Measurements from ENCODE around the gene LYG1.

Gene LYG1

GRCh38 chr2:99335911-99336803 lies 35.2 kb upstream of the LYG1 start, which contains the start of gene TXNDC9 (continued):
- TF ChIP-seq, protein P1, sequence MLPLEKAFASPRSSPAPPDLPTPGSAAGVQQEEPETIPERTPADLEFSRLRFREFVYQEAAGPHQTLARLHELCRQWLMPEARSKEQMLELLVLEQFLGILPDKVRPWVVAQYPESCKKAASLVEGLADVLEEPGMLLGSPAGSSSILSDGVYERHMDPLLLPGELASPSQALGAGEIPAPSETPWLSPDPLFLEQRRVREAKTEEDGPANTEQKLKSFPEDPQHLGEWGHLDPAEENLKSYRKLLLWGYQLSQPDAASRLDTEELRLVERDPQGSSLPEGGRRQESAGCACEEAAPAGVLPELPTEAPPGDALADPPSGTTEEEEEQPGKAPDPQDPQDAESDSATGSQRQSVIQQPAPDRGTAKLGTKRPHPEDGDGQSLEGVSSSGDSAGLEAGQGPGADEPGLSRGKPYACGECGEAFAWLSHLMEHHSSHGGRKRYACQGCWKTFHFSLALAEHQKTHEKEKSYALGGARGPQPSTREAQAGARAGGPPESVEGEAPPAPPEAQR (tag by site-specific recombination; IDR thresholded peaks at IDR 0.05) = no peak
- TF ChIP-seq, protein P2, sequence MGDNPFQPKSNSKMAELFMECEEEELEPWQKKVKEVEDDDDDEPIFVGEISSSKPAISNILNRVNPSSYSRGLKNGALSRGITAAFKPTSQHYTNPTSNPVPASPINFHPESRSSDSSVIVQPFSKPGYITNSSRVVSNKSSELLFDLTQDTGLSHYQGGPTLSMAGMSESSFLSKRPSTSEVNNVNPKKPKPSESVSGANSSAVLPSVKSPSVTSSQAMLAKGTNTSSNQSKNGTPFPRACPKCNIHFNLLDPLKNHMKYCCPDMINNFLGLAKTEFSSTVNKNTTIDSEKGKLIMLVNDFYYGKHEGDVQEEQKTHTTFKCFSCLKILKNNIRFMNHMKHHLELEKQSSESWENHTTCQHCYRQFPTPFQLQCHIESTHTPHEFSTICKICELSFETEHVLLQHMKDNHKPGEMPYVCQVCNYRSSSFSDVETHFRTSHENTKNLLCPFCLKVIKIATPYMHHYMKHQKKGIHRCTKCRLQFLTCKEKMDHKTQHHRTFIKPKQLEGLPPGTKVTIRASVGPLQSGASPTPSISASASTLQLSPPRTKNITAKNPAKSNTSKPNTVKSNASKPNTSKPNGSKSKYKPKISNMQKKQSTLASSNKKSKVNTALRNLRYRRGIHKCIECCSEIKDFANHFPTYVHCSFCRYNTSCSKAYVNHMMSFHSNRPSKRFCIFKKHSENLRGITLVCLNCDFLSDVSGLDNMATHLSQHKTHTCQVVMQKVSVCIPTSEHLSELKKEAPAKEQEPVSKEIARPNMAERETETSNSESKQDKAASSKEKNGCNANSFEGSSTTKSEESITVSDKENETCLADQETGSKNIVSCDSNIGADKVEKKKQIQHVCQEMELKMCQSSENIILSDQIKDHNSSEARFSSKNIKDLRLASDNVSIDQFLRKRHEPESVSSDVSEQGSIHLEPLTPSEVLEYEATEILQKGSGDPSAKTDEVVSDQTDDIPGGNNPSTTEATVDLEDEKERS (tag by site-specific recombination; IDR thresholded peaks at IDR 0.05) = no peak
- peak; percentile 63; the same call in 1 of the 2 replicates for TF ChIP-seq ZNF324 (tag by site-specific recombination; IDR thresholded peaks at IDR 0.05)
- TF ChIP-seq ZSCAN23 (tag by site-specific recombination; IDR thresholded peaks at IDR 0.05) = no peak
- TF ChIP-seq ZBTB17 (tag by site-specific recombination; IDR thresholded peaks at IDR 0.05) = peak; percentile 74
- TF ChIP-seq ZBTB21 (tag by site-specific recombination; IDR thresholded peaks at IDR 0.05) = no peak
- TF ChIP-seq, protein P3, sequence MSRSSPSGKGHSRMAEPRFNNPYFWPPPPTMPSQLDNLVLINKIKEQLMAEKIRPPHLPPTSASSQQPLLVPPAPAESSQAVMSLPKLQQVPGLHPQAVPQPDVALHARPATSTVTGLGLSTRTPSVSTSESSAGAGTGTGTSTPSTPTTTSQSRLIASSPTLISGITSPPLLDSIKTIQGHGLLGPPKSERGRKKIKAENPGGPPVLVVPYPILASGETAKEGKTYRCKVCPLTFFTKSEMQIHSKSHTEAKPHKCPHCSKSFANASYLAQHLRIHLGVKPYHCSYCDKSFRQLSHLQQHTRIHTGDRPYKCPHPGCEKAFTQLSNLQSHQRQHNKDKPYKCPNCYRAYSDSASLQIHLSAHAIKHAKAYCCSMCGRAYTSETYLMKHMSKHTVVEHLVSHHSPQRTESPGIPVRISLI (tag by site-specific recombination; IDR thresholded peaks at IDR 0.05) = no peak
- no peak for TF ChIP-seq ZNF530 (tag by site-specific recombination; IDR thresholded peaks at IDR 0.05; ENCODE audit: low read depth)
- TF ChIP-seq ZNF560 (tag by site-specific recombination; IDR thresholded peaks at IDR 0.05; ENCODE audit: borderline replicate concordance) = no peak
- no peak for TF ChIP-seq ZNF621 (tag by site-specific recombination; IDR thresholded peaks at IDR 0.05)
- no peak for TF ChIP-seq ZNF175 (tag by site-specific recombination; IDR thresholded peaks at IDR 0.05)
- TF ChIP-seq REPIN1 (tag by site-specific recombination; IDR thresholded peaks at IDR 0.05; ENCODE audit: low read depth) = no peak
- TF ChIP-seq ZNF248 (tag by site-specific recombination; IDR thresholded peaks at IDR 0.05) = no peak
- TF ChIP-seq, protein P4, sequence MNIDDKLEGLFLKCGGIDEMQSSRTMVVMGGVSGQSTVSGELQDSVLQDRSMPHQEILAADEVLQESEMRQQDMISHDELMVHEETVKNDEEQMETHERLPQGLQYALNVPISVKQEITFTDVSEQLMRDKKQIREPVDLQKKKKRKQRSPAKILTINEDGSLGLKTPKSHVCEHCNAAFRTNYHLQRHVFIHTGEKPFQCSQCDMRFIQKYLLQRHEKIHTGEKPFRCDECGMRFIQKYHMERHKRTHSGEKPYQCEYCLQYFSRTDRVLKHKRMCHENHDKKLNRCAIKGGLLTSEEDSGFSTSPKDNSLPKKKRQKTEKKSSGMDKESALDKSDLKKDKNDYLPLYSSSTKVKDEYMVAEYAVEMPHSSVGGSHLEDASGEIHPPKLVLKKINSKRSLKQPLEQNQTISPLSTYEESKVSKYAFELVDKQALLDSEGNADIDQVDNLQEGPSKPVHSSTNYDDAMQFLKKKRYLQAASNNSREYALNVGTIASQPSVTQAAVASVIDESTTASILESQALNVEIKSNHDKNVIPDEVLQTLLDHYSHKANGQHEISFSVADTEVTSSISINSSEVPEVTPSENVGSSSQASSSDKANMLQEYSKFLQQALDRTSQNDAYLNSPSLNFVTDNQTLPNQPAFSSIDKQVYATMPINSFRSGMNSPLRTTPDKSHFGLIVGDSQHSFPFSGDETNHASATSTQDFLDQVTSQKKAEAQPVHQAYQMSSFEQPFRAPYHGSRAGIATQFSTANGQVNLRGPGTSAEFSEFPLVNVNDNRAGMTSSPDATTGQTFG (tag by site-specific recombination; IDR thresholded peaks at IDR 0.05; ENCODE audit: borderline replicate concordance) = no peak
- TF ChIP-seq SP2 (tag by site-specific recombination; IDR thresholded peaks at IDR 0.05) = peak; percentile 91
- TF ChIP-seq ZNF596 (tag by site-specific recombination; IDR thresholded peaks at IDR 0.05) = 0 out of 2 replicates have a peak, but pooled peaks have one; percentile 0
- no peak for TF ChIP-seq ZNF169 (tag by site-specific recombination; IDR thresholded peaks at IDR 0.05)
- TF ChIP-seq ZNF114 (tag by site-specific recombination; IDR thresholded peaks at IDR 0.05) = no peak
- TF ChIP-seq ZNF274 (IDR thresholded peaks at IDR 0.05; ENCODE audit: low read length) = no peak
- TF ChIP-seq ZNF274 (tag by site-specific recombination; IDR thresholded peaks at IDR 0.05; ENCODE audit: borderline replicate concordance) = no peak
- TF ChIP-seq ZXDB (tag by site-specific recombination; IDR thresholded peaks at IDR 0.05) = peak; percentile 75
- TF ChIP-seq GLIS2 (tag by site-specific recombination; IDR thresholded peaks at IDR 0.05) = no peak
- TF ChIP-seq TCF7L2 (IDR thresholded peaks at IDR 0.05; ENCODE audit: borderline replicate concordance, low read depth, low read length) = peak; percentile 24; the same call in 1 of the 2 replicates
- TF ChIP-seq ZNF777 (tag by site-specific recombination; IDR thresholded peaks at IDR 0.05; ENCODE audit: borderline replicate concordance) = peak; percentile 27; the same call in 1 of the 2 replicates
- 0 out of 2 replicates have a peak, but pooled peaks have one; percentile 1 for TF ChIP-seq ZNF146 (tag by site-specific recombination; IDR thresholded peaks at IDR 0.05)
- peak; percentile 93 for TF ChIP-seq ZBTB20 (tag by site-specific recombination; IDR thresholded peaks at IDR 0.05)
- TF ChIP-seq ZNF280C (tag by site-specific recombination; IDR thresholded peaks at IDR 0.05) = no peak
- TF ChIP-seq ZNF24 (tag by site-specific recombination; IDR thresholded peaks at IDR 0.05) = 0 out of 2 replicates have a peak, but pooled peaks have one; percentile 60
- TF ChIP-seq ZNF157 (tag by site-specific recombination; IDR thresholded peaks at IDR 0.05) = no peak
- TF ChIP-seq ZNF404 (tag by site-specific recombination; IDR thresholded peaks at IDR 0.05) = no peak

Measured in HEK293 (cell line).